ENCODE measurements around the gene STUB1. TPM values are rescaled to one million over a fixed set of nuclear protein-coding genes. Genes with fewer than 3 reads are reported as not detected.

STUB1 gene
- total and polyA plus RNA-seq, 2 of the 8 experiments (the other 6 are each of a cell fraction or from before 2014, with no cell fraction given) = 89.9 to 103 TPM

DNA sequence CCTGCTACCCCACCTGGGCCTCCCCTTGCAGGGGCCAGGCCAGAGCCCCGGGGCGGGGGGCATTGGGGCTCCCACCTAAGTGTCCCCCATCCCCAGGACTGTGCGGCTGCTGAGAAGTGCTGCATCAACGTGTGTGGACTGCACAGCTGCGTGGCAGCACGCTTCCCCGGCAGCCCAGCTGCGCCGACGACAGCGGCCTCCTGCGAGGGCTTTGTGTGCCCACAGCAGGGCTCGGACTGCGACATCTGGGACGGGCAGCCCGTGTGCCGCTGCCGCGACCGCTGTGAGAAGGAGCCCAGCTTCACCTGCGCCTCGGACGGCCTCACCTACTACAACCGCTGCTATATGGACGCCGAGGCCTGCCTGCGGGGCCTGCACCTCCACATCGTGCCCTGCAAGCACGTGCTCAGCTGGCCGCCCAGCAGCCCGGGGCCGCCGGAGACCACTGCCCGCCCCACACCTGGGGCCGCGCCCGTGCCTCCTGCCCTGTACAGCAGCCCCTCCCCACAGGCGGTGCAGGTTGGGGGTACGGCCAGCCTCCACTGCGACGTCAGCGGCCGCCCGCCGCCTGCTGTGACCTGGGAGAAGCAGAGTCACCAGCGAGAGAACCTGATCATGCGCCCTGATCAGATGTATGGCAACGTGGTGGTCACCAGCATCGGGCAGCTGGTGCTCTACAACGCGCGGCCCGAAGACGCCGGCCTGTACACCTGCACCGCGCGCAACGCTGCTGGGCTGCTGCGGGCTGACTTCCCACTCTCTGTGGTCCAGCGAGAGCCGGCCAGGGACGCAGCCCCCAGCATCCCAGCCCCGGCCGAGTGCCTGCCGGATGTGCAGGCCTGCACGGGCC is 47.5 kb upstream of the STUB1 start (continued):
- TF ChIP-seq ASH2L (IDR thresholded peaks at IDR 0.05; ENCODE audit: low read length) (no peak), TAF7 (optimal IDR thresholded peaks at IDR 0.05; ENCODE audit: borderline replicate concordance, low read depth, low read length) (no peak), RXRA (IDR thresholded peaks at IDR 0.05; ENCODE audit: insufficient read depth, low read depth, low read length) (no peak), EGR1 (IDR thresholded peaks at IDR 0.05; ENCODE audit: borderline replicate concordance, low read depth, low read length) (no peak), NANOG (IDR thresholded peaks at IDR 0.05; ENCODE audit: insufficient read depth, low read depth, low read length, poor library complexity, severe bottlenecking) (no peak), CBX5 (IDR thresholded peaks at IDR 0.05; ENCODE audit: low read depth, low read length) (no peak)
- TF ChIP-seq, protein P1, sequence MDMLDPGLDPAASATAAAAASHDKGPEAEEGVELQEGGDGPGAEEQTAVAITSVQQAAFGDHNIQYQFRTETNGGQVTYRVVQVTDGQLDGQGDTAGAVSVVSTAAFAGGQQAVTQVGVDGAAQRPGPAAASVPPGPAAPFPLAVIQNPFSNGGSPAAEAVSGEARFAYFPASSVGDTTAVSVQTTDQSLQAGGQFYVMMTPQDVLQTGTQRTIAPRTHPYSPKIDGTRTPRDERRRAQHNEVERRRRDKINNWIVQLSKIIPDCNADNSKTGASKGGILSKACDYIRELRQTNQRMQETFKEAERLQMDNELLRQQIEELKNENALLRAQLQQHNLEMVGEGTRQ (IDR thresholded peaks at IDR 0.05; ENCODE audit: low read length) = no peak
